ENCODE data around the gene GEN1.

GEN1 gene

GRCh38 chr2:17827316-17827715, 73.4 kb downstream of the GEN1 start:
- DNase-seq = no peak

- DNase-seq = no peak
Observed at GRCh38 chr2:17827785-17828184, 73.8 kb downstream of the GEN1 start.

DNA sequence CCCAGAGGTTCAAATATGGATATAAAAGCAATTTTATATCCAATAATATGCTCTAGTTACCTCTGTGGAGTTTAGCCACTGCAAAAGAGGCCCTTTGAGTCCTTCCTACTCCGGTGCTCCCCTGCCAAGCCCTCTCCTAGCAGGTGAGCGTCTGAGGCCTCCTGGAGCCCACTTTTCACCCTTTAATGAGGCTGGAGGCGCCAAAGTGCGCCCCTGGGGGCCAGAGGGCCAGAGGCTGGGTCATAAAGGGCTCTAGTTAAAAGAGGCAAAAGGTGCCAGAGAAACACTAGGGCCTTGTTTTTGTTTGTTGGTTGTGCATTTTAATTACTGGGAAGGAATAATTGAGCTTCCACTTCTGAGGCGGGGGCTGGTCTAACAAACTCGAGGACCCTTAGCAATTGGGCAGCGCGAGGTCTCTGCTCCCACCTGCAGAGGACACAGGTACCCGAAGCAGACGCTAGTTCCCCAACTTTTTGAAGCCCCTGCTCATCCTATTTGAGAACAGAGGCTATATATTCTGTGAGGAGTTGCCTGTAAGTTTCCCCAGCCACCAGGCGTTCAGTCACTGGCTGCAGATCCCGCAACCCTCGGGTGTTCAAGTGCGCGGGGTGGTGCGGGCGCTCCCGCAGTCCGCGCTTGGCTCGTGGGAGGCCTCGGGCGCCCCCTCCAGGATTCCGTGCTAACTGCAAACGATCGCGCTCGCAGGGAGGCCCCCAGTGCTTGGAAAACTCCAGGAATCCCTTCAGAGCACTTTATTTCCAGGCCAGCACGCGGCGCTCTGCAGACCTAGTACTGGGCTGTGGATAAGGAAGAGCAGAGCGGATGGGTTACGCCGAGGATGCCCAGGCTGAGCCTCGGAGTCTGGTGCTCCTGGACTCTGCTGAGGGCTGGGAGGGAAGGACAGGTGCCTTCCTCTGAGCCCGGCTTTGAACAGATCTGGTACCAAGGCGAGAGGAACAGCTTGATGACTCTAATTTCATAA, 76.4 kb downstream of the GEN1 start:
- DNase-seq = peak; percentile 47

DNA sequence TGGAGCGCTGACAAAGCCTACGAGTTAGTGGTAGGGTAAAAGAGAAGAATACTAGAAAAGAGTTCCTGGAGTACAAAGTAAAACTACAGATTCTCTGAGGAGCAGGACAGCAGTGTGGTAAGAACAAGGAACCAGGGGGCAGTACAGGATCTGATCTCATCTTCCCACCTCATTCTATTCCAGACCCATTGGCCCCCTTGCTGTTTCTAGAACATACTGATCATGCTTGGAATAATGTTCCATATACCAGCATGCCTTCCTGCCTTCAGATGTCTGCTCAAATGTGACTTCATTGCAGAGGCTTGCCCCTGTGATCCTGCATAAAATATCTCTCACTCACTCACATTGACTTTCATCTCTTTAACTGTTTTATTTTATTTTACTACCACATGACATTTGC, 81.6 kb downstream of the GEN1 start:
- DNase-seq = no peak
